ENCODE results near the gene GPR31.
"Not testable (repeated sequence)": the region's sequence is repeated elsewhere in the genome, so short reads cannot be mapped to it uniquely, and the experiment has no call there.

Gene GPR31

GRCh38 chr6:167157863-167158262 lies at the start of gene GPR31:
Gene GPR31, minus strand, starts transcription at chr6:167157980. Its CDS starts 149 bp downstream, at chr6:167157831.
- DNase-seq: no peak

- no peak for DNase-seq
Measured at GRCh38 chr6:167207527-167207926, 49.7 kb upstream of the GPR31 start.

- DNase-seq: not testable (repeated sequence)
Measured at GRCh38 chr6:167205316-167205715, 47.5 kb upstream of the GPR31 start.

- DNase-seq: not testable (repeated sequence)
Measured at GRCh38 chr6:167204059-167204348, 46.2 kb upstream of the GPR31 start.

GRCh38 chr6:167203261-167204058 lies 45.7 kb upstream of the GPR31 start:
- DNase-seq: not testable (repeated sequence)

GRCh38 chr6:167202613-167203012 lies 44.8 kb upstream of the GPR31 start:
- DNase-seq: not testable (repeated sequence)

- DNase-seq: no peak
Measured at GRCh38 chr6:167200806-167201205, 43.0 kb upstream of the GPR31 start.

GRCh38 chr6:167195941-167196610 lies 38.3 kb upstream of the GPR31 start:
- DNase-seq: not testable (repeated sequence)

- DNase-seq: not testable (repeated sequence)
Measured at GRCh38 chr6:167193515-167194125, 35.8 kb upstream of the GPR31 start.

- DNase-seq: not testable (repeated sequence)
Measured at GRCh38 chr6:167191043-167191583, 33.3 kb upstream of the GPR31 start.

GRCh38 chr6:167187275-167187674 lies 29.5 kb upstream of the GPR31 start:
- DNase-seq: not testable (repeated sequence)

- DNase-seq: not testable (repeated sequence)
Measured at GRCh38 chr6:167185101-167185500, 27.3 kb upstream of the GPR31 start.

- not testable (repeated sequence) for DNase-seq
Measured at GRCh38 chr6:167182913-167183314, 25.1 kb upstream of the GPR31 start.

- not testable (repeated sequence) for DNase-seq
Measured at GRCh38 chr6:167181351-167181750, 23.6 kb upstream of the GPR31 start.

GRCh38 chr6:167180086-167180485 lies 22.3 kb upstream of the GPR31 start:
- not testable (repeated sequence) for DNase-seq

GRCh38 chr6:167178896-167179655 lies 21.3 kb upstream of the GPR31 start:
- not testable (repeated sequence) for DNase-seq

GRCh38 chr6:167177271-167177670 lies 19.5 kb upstream of the GPR31 start:
- not testable (repeated sequence) for DNase-seq

- not testable (repeated sequence) for DNase-seq
Measured at GRCh38 chr6:167172011-167172410, 14.2 kb upstream of the GPR31 start.

GRCh38 chr6:167171300-167171699 lies 13.5 kb upstream of the GPR31 start:
- not testable (repeated sequence) for DNase-seq

- not testable (repeated sequence) for DNase-seq
Measured at GRCh38 chr6:167169867-167170266, 12.1 kb upstream of the GPR31 start.

GRCh38 chr6:167168296-167168695 lies 10.5 kb upstream of the GPR31 start:
- DNase-seq: not testable (repeated sequence)

GRCh38 chr6:167167699-167168098 lies 9.9 kb upstream of the GPR31 start:
- not testable (repeated sequence) for DNase-seq
